ENCODE results near the gene CXCL3. TPM values are rescaled to one million over a fixed set of nuclear protein-coding genes. Genes with fewer than 3 reads are reported as not detected.

Gene CXCL3
- total RNA-seq, 1 donor from 2014 or later = 1.4 TPM

DNA sequence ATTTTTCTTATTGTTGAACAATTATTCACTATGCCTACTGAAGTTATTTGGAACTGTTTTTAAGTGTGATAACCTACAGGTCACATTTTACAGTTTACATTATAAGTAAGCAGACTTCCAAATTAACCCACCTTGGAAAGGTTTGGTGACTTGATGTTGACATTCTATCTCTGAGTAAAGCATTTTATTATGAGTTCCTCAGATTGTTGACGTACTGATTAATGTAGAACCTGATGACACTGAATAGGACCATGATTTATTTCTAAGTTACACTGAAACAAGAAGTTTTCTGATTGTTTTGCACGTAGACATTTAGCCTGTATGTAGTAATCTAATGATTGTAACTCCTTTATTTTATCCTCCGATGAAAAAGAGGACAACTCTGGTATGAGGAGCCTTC, 17.0 kb upstream of the CXCL3 start:
- Mint-ChIP-seq H3K27me3 (ENCODE audit: low read depth, unreplicated experiment) (peaks cover 5% of the 10 kb centered on the region), H3K9me3 (ENCODE audit: unreplicated experiment) (no peaks in the 10 kb centered on the region), H3K4me3 (ENCODE audit: unreplicated experiment) (no peak overlapping the region), H3K4me1 (ENCODE audit: low read depth, unreplicated experiment) (peaks cover 14% of the 10 kb centered on the region), H3K36me3 (ENCODE audit: low read depth, unreplicated experiment) (no peaks in the 10 kb centered on the region), H3K27ac (ENCODE audit: unreplicated experiment) (peak overlapping the region; percentile 47)
- Histone ChIP-seq H3K36me3 (ENCODE audit: insufficient read depth, low read length) (no peaks in the 10 kb centered on the region), H4K20me1 (ENCODE audit: insufficient read depth, low read length) (no peaks in the 10 kb centered on the region), H3K9me3 (ENCODE audit: insufficient read depth, low read depth, low read length) (no peaks in the 10 kb centered on the region), H3K4me3 (ENCODE audit: insufficient read depth, low read depth, low read length) (no peak overlapping the region), H2AFZ (ENCODE audit: low read depth, low read length) (no peak overlapping the region), H3K27me3 (ENCODE audit: insufficient read depth, low read length) (no peaks in the 10 kb centered on the region), H3K4me1 (ENCODE audit: insufficient read depth, low read length) (no peaks in the 10 kb centered on the region), H3K79me2 (ENCODE audit: insufficient read depth, low read length) (no peaks in the 10 kb centered on the region), H3K9ac (ENCODE audit: low read length) (no peak overlapping the region), H3K4me2 (ENCODE audit: low read length) (no peak overlapping the region), H3K27ac (ENCODE audit: low read depth, low read length) (no peak overlapping the region)
- FAIRE-seq = no peak
- TF ChIP-seq, protein P1, sequence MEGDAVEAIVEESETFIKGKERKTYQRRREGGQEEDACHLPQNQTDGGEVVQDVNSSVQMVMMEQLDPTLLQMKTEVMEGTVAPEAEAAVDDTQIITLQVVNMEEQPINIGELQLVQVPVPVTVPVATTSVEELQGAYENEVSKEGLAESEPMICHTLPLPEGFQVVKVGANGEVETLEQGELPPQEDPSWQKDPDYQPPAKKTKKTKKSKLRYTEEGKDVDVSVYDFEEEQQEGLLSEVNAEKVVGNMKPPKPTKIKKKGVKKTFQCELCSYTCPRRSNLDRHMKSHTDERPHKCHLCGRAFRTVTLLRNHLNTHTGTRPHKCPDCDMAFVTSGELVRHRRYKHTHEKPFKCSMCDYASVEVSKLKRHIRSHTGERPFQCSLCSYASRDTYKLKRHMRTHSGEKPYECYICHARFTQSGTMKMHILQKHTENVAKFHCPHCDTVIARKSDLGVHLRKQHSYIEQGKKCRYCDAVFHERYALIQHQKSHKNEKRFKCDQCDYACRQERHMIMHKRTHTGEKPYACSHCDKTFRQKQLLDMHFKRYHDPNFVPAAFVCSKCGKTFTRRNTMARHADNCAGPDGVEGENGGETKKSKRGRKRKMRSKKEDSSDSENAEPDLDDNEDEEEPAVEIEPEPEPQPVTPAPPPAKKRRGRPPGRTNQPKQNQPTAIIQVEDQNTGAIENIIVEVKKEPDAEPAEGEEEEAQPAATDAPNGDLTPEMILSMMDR (IDR thresholded peaks at IDR 0.05; ENCODE audit: insufficient read depth, low read depth, low read length) = no peak
- TF ChIP-seq EZH2 (IDR thresholded peaks at IDR 0.05; ENCODE audit: insufficient read depth, low read length) = no peak
- no peak for DNase-seq (ENCODE audit: low read depth)

DNA sequence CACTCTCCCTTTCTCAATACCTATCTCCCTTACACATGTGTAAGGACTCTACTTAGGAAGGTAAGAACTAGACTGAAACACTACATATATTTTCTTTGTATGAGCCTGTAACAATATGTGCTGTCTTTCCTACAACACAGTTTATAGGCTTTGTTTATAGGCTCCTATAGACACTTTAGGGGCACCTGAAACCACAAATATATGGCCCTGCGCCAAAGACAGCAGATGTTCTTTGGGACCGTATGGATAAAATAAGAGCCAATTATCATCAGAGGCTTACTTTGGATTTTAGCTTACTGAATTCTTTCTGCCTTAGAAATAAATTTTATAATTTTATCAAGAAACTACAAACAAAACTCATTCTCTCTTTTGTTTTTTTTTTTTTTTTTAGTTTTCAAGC, 16.6 kb upstream of the CXCL3 start:
- H3K36me3 ChIP-seq (ENCODE audit: insufficient read depth, low read length) = no peaks in the 10 kb centered on the region
- no peaks in the 10 kb centered on the region for H3K4me1 ChIP-seq (ENCODE audit: insufficient read depth, low read length)
- no peak for TF ChIP-seq EZH2 (IDR thresholded peaks at IDR 0.05; ENCODE audit: insufficient read depth, low read length)
- TF ChIP-seq, protein P1 (IDR thresholded peaks at IDR 0.05; ENCODE audit: insufficient read depth, low read depth, low read length) = no peak
- no peaks in the 10 kb centered on the region for H3K36me3 Mint-ChIP-seq (ENCODE audit: low read depth, unreplicated experiment)
- H3K9me3 ChIP-seq (ENCODE audit: insufficient read depth, low read depth, low read length) = no peaks in the 10 kb centered on the region
- H3K9ac ChIP-seq (ENCODE audit: low read length) = no peak overlapping the region
- no peak overlapping the region for H3K4me2 ChIP-seq (ENCODE audit: low read length)
- FAIRE-seq (no peak), DNase-seq (ENCODE audit: low read depth) (no peak)
- H3K9me3 Mint-ChIP-seq (ENCODE audit: unreplicated experiment) = no peaks in the 10 kb centered on the region
- H3K4me1 Mint-ChIP-seq (ENCODE audit: low read depth, unreplicated experiment) = peaks cover 14% of the 10 kb centered on the region
- no peak overlapping the region for H3K4me3 ChIP-seq (ENCODE audit: insufficient read depth, low read depth, low read length)
- H4K20me1 ChIP-seq (ENCODE audit: insufficient read depth, low read length) = no peaks in the 10 kb centered on the region
- no peak overlapping the region for H2AFZ ChIP-seq (ENCODE audit: low read depth, low read length)
- H3K27ac ChIP-seq (ENCODE audit: low read depth, low read length) = no peak overlapping the region
- H3K4me3 Mint-ChIP-seq (ENCODE audit: unreplicated experiment) = no peak overlapping the region
- peaks cover 5% of the 10 kb centered on the region for H3K27me3 Mint-ChIP-seq (ENCODE audit: low read depth, unreplicated experiment)
- no peaks in the 10 kb centered on the region for H3K79me2 ChIP-seq (ENCODE audit: insufficient read depth, low read length)
- H3K27ac Mint-ChIP-seq (ENCODE audit: unreplicated experiment) = no peak overlapping the region
- H3K27me3 ChIP-seq (ENCODE audit: insufficient read depth, low read length) = no peaks in the 10 kb centered on the region

DNA sequence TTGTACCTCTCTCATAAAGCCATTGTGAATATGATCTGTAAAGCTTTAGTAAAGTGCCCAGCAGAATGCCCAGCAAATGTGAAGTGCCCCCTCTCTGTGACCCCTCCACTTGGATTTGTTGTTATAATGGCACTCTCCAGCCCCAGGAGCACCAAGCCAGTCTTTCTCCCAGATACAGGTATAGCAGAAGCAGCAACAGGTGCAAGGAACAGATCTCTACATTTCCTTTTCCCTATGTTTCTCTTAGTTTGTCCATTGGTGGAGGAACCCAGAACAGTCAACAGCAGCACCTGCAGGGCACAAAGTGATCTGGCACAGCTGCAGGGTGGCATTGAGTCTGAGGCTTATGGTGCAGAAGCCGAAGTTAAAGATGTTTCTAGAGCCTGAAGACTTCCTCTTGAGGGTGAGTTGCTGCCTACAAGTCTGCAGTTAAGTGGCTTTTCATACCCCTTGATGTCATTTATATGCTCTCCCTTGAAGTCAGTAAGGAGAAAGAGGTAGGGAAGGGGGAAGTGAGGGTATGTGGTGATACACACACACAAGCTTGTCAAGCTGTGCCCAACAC, 16.1 kb upstream of the CXCL3 start:
- no peak overlapping the region for H3K27ac Mint-ChIP-seq (ENCODE audit: unreplicated experiment)
- H2AFZ ChIP-seq (ENCODE audit: low read depth, low read length) = no peak overlapping the region

More for the DNA sequence above, 16.1 kb upstream of the CXCL3 start:
- TF ChIP-seq EZH2 (IDR thresholded peaks at IDR 0.05; ENCODE audit: insufficient read depth, low read length) = no peak
- TF ChIP-seq, protein P1 (IDR thresholded peaks at IDR 0.05; ENCODE audit: insufficient read depth, low read depth, low read length) = no peak
- H3K4me3 Mint-ChIP-seq (ENCODE audit: unreplicated experiment) = no peak overlapping the region
- H3K36me3 ChIP-seq (ENCODE audit: insufficient read depth, low read length) = no peaks in the 10 kb centered on the region
- H3K4me1 Mint-ChIP-seq (ENCODE audit: low read depth, unreplicated experiment) = peaks cover 14% of the 10 kb centered on the region
- no peaks in the 10 kb centered on the region for H4K20me1 ChIP-seq (ENCODE audit: insufficient read depth, low read length)
- FAIRE-seq (no peak), DNase-seq (ENCODE audit: low read depth) (no peak)
- no peaks in the 10 kb centered on the region for H3K79me2 ChIP-seq (ENCODE audit: insufficient read depth, low read length)
- no peak overlapping the region for H3K27ac ChIP-seq (ENCODE audit: low read depth, low read length)
- no peak overlapping the region for H3K9ac ChIP-seq (ENCODE audit: low read length)
- H3K4me2 ChIP-seq (ENCODE audit: low read length) = no peak overlapping the region
- no peaks in the 10 kb centered on the region for H3K36me3 Mint-ChIP-seq (ENCODE audit: low read depth, unreplicated experiment)
- peaks cover 5% of the 10 kb centered on the region for H3K27me3 Mint-ChIP-seq (ENCODE audit: low read depth, unreplicated experiment)
- H3K4me3 ChIP-seq (ENCODE audit: insufficient read depth, low read depth, low read length) = no peak overlapping the region
- H3K4me1 ChIP-seq (ENCODE audit: insufficient read depth, low read length) = no peaks in the 10 kb centered on the region
- no peaks in the 10 kb centered on the region for H3K9me3 Mint-ChIP-seq (ENCODE audit: unreplicated experiment)
- no peaks in the 10 kb centered on the region for H3K9me3 ChIP-seq (ENCODE audit: insufficient read depth, low read depth, low read length)
- H3K27me3 ChIP-seq (ENCODE audit: insufficient read depth, low read length) = no peaks in the 10 kb centered on the region

Measured in astrocyte (in vitro differentiated cells and primary cell).